H1 (cell line): ENCODE results near the gene MAPK14. TPM values are rescaled to one million over a fixed set of nuclear protein-coding genes. Genes with fewer than 3 reads are reported as not detected.

Source experiments
- CTCF ChIA-PET: fragments of 300-600 bp; sonication (Branson Sonifier 250); formaldehyde crosslinking; loops from one replicate; lab custom pipeline; 2021; ENCODE audit not compliant: partially characterized antibody; lab: Charles Lee
- POLR2A ChIA-PET: fragments of 300-600 bp; sonication (Branson Sonifier 250); formaldehyde crosslinking; loops from one replicate; lab custom pipeline; 2021; ENCODE audit warnings: inconsistent platforms; ENCODE audit not compliant: partially characterized antibody; lab: Charles Lee
- DNase-seq, 2 experiments: peaks; one replicate each; pipeline versions ENCODE4 v3.0.0 to v3.0.0-alpha.2; 2010 to 2022; ENCODE audit warnings: low spot score in 2 of 2, low read depth in 1 of 2, mixed read lengths in 1 of 2
- FAIRE-seq: peaks from 2 replicates; lab custom pipeline; 2011; peaks lifted over from hg19 to GRCh38; lab: Jason Lieb, UNC
- H2AFZ ChIP-seq: 2 replicates; pipeline ENCODE4 v1.8.1; 2012; ENCODE audit warnings: low read length, inconsistent platforms
- H2AK5ac ChIP-seq: 2 replicates; pipeline ENCODE4 v1.6.1; 2013; ENCODE audit warnings: low read depth, low read length
- H2BK120ac ChIP-seq: replicated peaks from 2 replicates; pipeline ENCODE3; 2013; ENCODE audit warnings: low read depth, low read length, inconsistent platforms
- H2BK12ac ChIP-seq: 2 replicates; pipeline ENCODE4 v1.6.1; 2013; ENCODE audit warnings: low read depth, low read length
- H2BK15ac ChIP-seq: 2 replicates; pipeline ENCODE4 v1.6.1; 2013; ENCODE audit warnings: low read length
- H2BK20ac ChIP-seq: 2 replicates; pipeline ENCODE4 v1.6.1; 2013; ENCODE audit warnings: low read length
- H2BK5ac ChIP-seq: 2 replicates; pipeline ENCODE4 v1.6.1; 2013; ENCODE audit warnings: low read depth, low read length
- H3K14ac ChIP-seq: 2 replicates; pipeline ENCODE4 v1.6.1; 2013; ENCODE audit warnings: inconsistent platforms; ENCODE audit not compliant: insufficient read length
- H3K18ac ChIP-seq: 2 replicates; pipeline ENCODE4 v1.6.1; 2013; ENCODE audit warnings: low read length; ENCODE audit errors: extremely low read depth
- H3K23ac ChIP-seq: 2 replicates; pipeline ENCODE4 v1.6.1; 2013; ENCODE audit warnings: inconsistent platforms; ENCODE audit not compliant: insufficient read length
- H3K23me2 ChIP-seq: 2 replicates; pipeline ENCODE4 v1.6.1; 2013; ENCODE audit warnings: low read depth, low read length
- H3K27ac ChIP-seq: 2 replicates; pipeline ENCODE4 v1.6.1; 2011; ENCODE audit warnings: low read depth, low read length, inconsistent platforms
- H3K27me3 ChIP-seq, 4 experiments: replicated peaks in 1 of 4; 1 replicate in 1 of 4; 2 replicates in 3 of 4; pipeline versions ENCODE4 v1.6.1 to v1.8.1; 2011 to 2013; ENCODE audit warnings: low read length in 3 of 4, mild to moderate bottlenecking in 3 of 4, inconsistent platforms in 2 of 4, mixed read lengths in 2 of 4, moderate library complexity in 1 of 4; ENCODE audit not compliant: control insufficient read depth in 3 of 4, insufficient read depth in 3 of 4; ENCODE audit errors: extremely low read depth in 1 of 4
- H3K36me3 ChIP-seq, 4 experiments: 2 replicates each; pipeline versions ENCODE4 v1.6.1 to v1.8.1; 2011 to 2013; ENCODE audit warnings: mild to moderate bottlenecking in 4 of 4, low read length in 3 of 4, moderate library complexity in 2 of 4, control low read depth in 1 of 4, inconsistent platforms in 1 of 4; ENCODE audit not compliant: insufficient read depth in 4 of 4, control insufficient read depth in 2 of 4
- H3K4ac ChIP-seq: replicated peaks from 2 replicates; pipeline ENCODE3; 2013; ENCODE audit warnings: low read length, low read depth, mixed read lengths, inconsistent platforms; ENCODE audit not compliant: insufficient read length
- H3K4me1 ChIP-seq, 4 experiments: replicated peaks in 1 of 4; 1 replicate in 1 of 4; 2 replicates in 3 of 4; pipeline versions ENCODE4 v1.6.1 to v1.8.1; 2011 to 2013; ENCODE audit warnings: low read length in 3 of 4, inconsistent platforms in 2 of 4, mixed read lengths in 1 of 4; ENCODE audit not compliant: insufficient read depth in 4 of 4, control insufficient read depth in 3 of 4
- H3K4me2 ChIP-seq, 2 experiments: 2 replicates each; pipeline versions ENCODE4 v1.6.1 to v1.8.1; 2011 to 2013; ENCODE audit warnings: low read depth in 2 of 2, low read length in 2 of 2, control low read depth in 1 of 2, inconsistent platforms in 1 of 2, mild to moderate bottlenecking in 1 of 2; ENCODE audit not compliant: insufficient read depth in 1 of 2
- H3K4me3 ChIP-seq, 4 experiments: fragments of 200-600, 300-600 bp in 1 of 4; sonication (generic), shearing (Covaris generic), sonication (Bioruptor Twin) in 1 of 4; 2 replicates each; pipeline versions ENCODE4 v1.5.1 to v1.8.1; 2011 to 2016; ENCODE audit warnings: low read length in 4 of 4, low read depth in 3 of 4, control low read depth in 2 of 4, inconsistent platforms in 2 of 4, mild to moderate bottlenecking in 2 of 4, mixed read lengths in 1 of 4, moderate library complexity in 1 of 4; ENCODE audit not compliant: insufficient read depth in 2 of 4; ENCODE audit errors: extremely low read depth in 1 of 4
- H3K56ac ChIP-seq: replicated peaks from 2 replicates; pipeline ENCODE3; 2013; ENCODE audit warnings: low read depth, mild to moderate bottlenecking, mixed read lengths, low read length, inconsistent platforms; ENCODE audit not compliant: insufficient read length
- H3K79me1 ChIP-seq: 2 replicates; pipeline ENCODE4 v1.6.1; 2013; ENCODE audit warnings: low read depth, low read length, control low read depth
- H3K79me2 ChIP-seq, 2 experiments: 2 replicates each; pipeline versions ENCODE4 v1.6.1 to v1.8.1; 2012 to 2013; ENCODE audit warnings: low read length in 2 of 2, mild to moderate bottlenecking in 2 of 2, inconsistent platforms in 1 of 2; ENCODE audit not compliant: insufficient read depth in 2 of 2, control insufficient read depth in 1 of 2
- H3K9ac ChIP-seq, 4 experiments: replicated peaks in 1 of 4; 1 replicate in 1 of 4; 2 replicates in 3 of 4; pipeline versions ENCODE4 v1.6.1 to v1.8.1; 2011 to 2013; ENCODE audit warnings: low read depth in 3 of 4, low read length in 3 of 4, control low read depth in 2 of 4, mild to moderate bottlenecking in 2 of 4, moderate library complexity in 2 of 4, inconsistent platforms in 1 of 4; ENCODE audit errors: extremely low read depth in 1 of 4
- H3K9me3 ChIP-seq, 2 experiments: 2 replicates each; pipeline versions ENCODE4 v1.6.1 to v1.8.1; 2012 to 2013; ENCODE audit warnings: mild to moderate bottlenecking in 2 of 2, moderate library complexity in 2 of 2, control low read depth in 1 of 2, inconsistent platforms in 1 of 2, low read depth in 1 of 2, low read length in 1 of 2, mixed read lengths in 1 of 2; ENCODE audit not compliant: insufficient read depth in 2 of 2
- H4K20me1 ChIP-seq, 2 experiments: replicated peaks in 1 of 2; 2 replicates each; pipeline versions ENCODE3 to v1.8.1; 2011 to 2013; ENCODE audit warnings: inconsistent platforms in 2 of 2, low read length in 2 of 2, mild to moderate bottlenecking in 1 of 2; ENCODE audit not compliant: insufficient read depth in 2 of 2, control insufficient read depth in 1 of 2
- H4K5ac ChIP-seq: 2 replicates; pipeline ENCODE4 v1.6.1; 2013; ENCODE audit warnings: low read length, low read depth, mixed read lengths, inconsistent platforms; ENCODE audit not compliant: insufficient read length
- H4K8ac ChIP-seq: 2 replicates; pipeline ENCODE4 v1.8.0; 2013; ENCODE audit warnings: mild to moderate bottlenecking, moderate library complexity, low read length, inconsistent platforms; ENCODE audit not compliant: insufficient read depth; ENCODE audit errors: extremely low read depth
- H4K91ac ChIP-seq: replicated peaks from 2 replicates; pipeline ENCODE3; 2013; ENCODE audit warnings: low read length, mixed read lengths, inconsistent platforms; ENCODE audit not compliant: insufficient read length
- CBX5 ChIP-seq: fragments of 300-800, 300-1000 bp; sonication (generic); IDR thresholded peaks from 2 replicates; pipeline ENCODE4 v1.7.1; 2016; ENCODE audit warnings: antibody characterized with exemption, low read length, low read depth
- CREB1 ChIP-seq: IDR thresholded peaks from 2 replicates; pipeline ENCODE4 v1.6.1; 2012; ENCODE audit warnings: inconsistent platforms
- JUN ChIP-seq: IDR thresholded peaks from 2 replicates; pipeline ENCODE4 v1.6.1; 2011; ENCODE audit warnings: low read depth, mild to moderate bottlenecking, improper control_type of control experiment, low read length
- KDM4A ChIP-seq: IDR thresholded peaks from one replicate; pipeline ENCODE4 v1.7.1; 2012; ENCODE audit warnings: low read depth, mild to moderate bottlenecking, moderate library complexity, low read length, inconsistent platforms; ENCODE audit not compliant: severe bottlenecking
- NANOG ChIP-seq: IDR thresholded peaks from 2 replicates; pipeline ENCODE4 v1.6.1; 2011; ENCODE audit warnings: low read length, low read depth, mild to moderate bottlenecking, inconsistent platforms; ENCODE audit not compliant: insufficient read depth, poor library complexity, severe bottlenecking
- PHF8 ChIP-seq: fragments of 200-600 bp; sonication (generic); conservative IDR thresholded peaks from 2 replicates; pipeline ENCODE4 v1.7.1; 2012; ENCODE audit warnings: low read depth, mild to moderate bottlenecking, inconsistent platforms, low read length, moderate library complexity
- SIN3A ChIP-seq, 2 experiments: IDR thresholded peaks in 1 of 2; conservative IDR thresholded peaks in 1 of 2; 2 replicates each; pipeline ENCODE4 v1.6.1; 2011 to 2012; ENCODE audit warnings: low read length in 2 of 2, improper control_type of control experiment in 1 of 2, low read depth in 1 of 2, mild to moderate bottlenecking in 1 of 2
- SP4 ChIP-seq: IDR thresholded peaks from 2 replicates; pipeline ENCODE4 v1.6.1; 2012; ENCODE audit warnings: low read length, inconsistent platforms
- TAF7 ChIP-seq: optimal IDR thresholded peaks from 2 replicates; pipeline ENCODE3; 2011; ENCODE audit warnings: low read depth, mild to moderate bottlenecking, inconsistent platforms, low read length, moderate library complexity, borderline replicate concordance
- TBP ChIP-seq: IDR thresholded peaks from 2 replicates; pipeline ENCODE4 v1.6.1; 2011; ENCODE audit warnings: low read depth, low read length, improper control_type of control experiment
- TEAD4 ChIP-seq: IDR thresholded peaks from 2 replicates; pipeline ENCODE4 v1.6.1; 2012; ENCODE audit warnings: low read depth, low read length, inconsistent platforms, mixed read lengths
- WGBS, 2 experiments: shearing (Covaris generic) in 1 of 2; methylation state at CpG; one replicate each; pipeline versions ENCODE4 v1.1.6 to v1.1.7; 2013 to 2015; ENCODE audit warnings: low lambda C conversion rate in 2 of 2, mixed read lengths in 2 of 2, inconsistent platforms in 1 of 2, low coverage in 1 of 2, missing lambda C conversion rate in 1 of 2; ENCODE audit not compliant: insufficient replicate concordance in 2 of 2, insufficient coverage in 1 of 2, insufficient read length in 1 of 2; ENCODE audit errors: extremely low coverage in 1 of 2, missing lambda C conversion rate in 1 of 2; 5-methylcytosine and 5-hydroxymethylcytosine counted together
- polyA plus RNA-seq, 7 experiments: library from polyadenylated mRNA; depleted of rRNA in 3 of 7; stranded (reverse) in 5 of 7; unstranded in 2 of 7; fragments of >200 nt in 5 of 7; fragments of 200-250 nt in 2 of 7; gene quantifications; 1 replicate in 5 of 7; 2 replicates in 1 of 7; 4 replicates in 1 of 7; pipeline versions ENCODE4 v1.2.1 to v1.2.3, GENCODE V29; 2011 to 2013; ENCODE audit warnings: missing spikeins in 2 of 7, mixed read lengths in 2 of 7
- total RNA-seq: library from RNA; stranded (reverse); fragmentation: NEBNext Ultra II Directional; extraction: Animal tissue kit (Norgen Biotek cat#: 25700); gene quantifications from 2 replicates; pipeline ENCODE4 v1.2.1, GENCODE V29; 2021

The MAPK14 gene
- total and polyA plus RNA-seq, 2 of the 8 experiments (the other 6 are each of a cell fraction or from before 2014, with no cell fraction given) = 18.1 to 39.3 TPM

GRCh38 chr6:36028088-36028876 lies 674 bp downstream of the MAPK14 start:
- peaks cover 4% of the 10 kb centered on the region for H3K79me1 ChIP-seq
- H3K23ac ChIP-seq = peak overlapping the region; percentile 1
- H3K23me2 ChIP-seq = peaks cover 15% of the 10 kb centered on the region
- H4K5ac ChIP-seq = no peak overlapping the region
- no peak overlapping the region; the same call in 1 of the 2 replicates for H2BK12ac ChIP-seq
- no peak overlapping the region for H2AFZ ChIP-seq
- DNase-seq = peak in 1 of 2 experiments; percentile 61
- H3K18ac ChIP-seq = 0 out of 2 replicates have a peak overlapping the region, but pooled peaks have one; percentile 15
- H4K8ac ChIP-seq = peak overlapping the region; percentile 93; the same call in 1 of the 2 replicates
- no peaks in the 10 kb centered on the region for H3K27me3 ChIP-seq
- no peak overlapping the region for H2BK15ac ChIP-seq
- peak overlapping the region; percentile 57 for H3K4ac ChIP-seq
- peak overlapping the region; percentile 77 to 93 for H3K4me2 ChIP-seq
- 2% methylated on average over 38 of the region's 44 CpGs; no CpG with 5 or more reads in 1 of the 2 experiments for WGBS, 2 experiments
- H4K91ac ChIP-seq = peak overlapping the region; percentile 75
- H3K9me3 ChIP-seq = no peaks in the 10 kb centered on the region
- peak overlapping the region; percentile 21 for H2BK120ac ChIP-seq
- no peak for FAIRE-seq
- H2BK5ac ChIP-seq = 0 out of 2 replicates have a peak overlapping the region, but pooled peaks have one; percentile 44
- no peaks in the 10 kb centered on the region for H3K36me3 ChIP-seq
- H3K4me3 ChIP-seq = peak overlapping the region; percentile 91 to 95 (median 93)
- no peak overlapping the region for H2AK5ac ChIP-seq
- peak overlapping the region; percentile 80 to 92 (median 86) for H3K9ac ChIP-seq
- peak overlapping the region; percentile 67; the same call in 1 of the 2 replicates for H3K27ac ChIP-seq
- POLR2A ChIA-PET = interaction anchor here (0.8 to 2.4 kb wide), 22 partner anchors 8 to 426 kb away, joined by 3 to 13 read pairs (median 4); partner anchors contain the start of genes BRPF3 and SRPK1
- peaks cover 0 to 51% of the 10 kb centered on the region in 2 experiments; a peak in 3 of 4 replicates for H3K79me2 ChIP-seq
- H2BK20ac ChIP-seq = no peak overlapping the region
- peaks cover 0 to 19% (median 13%) of the 10 kb centered on the region in 4 experiments; a peak in 5 of 7 replicates for H3K4me1 ChIP-seq
- CTCF ChIA-PET = interaction anchor here (0.7 to 6.1 kb wide), 13 partner anchors 10 to 181 kb away, joined by 3 to 57 read pairs (median 3); no protein-coding TSS in a partner anchor
- no peak overlapping the region for H3K14ac ChIP-seq
- H3K56ac ChIP-seq = peak overlapping the region; percentile 17
- H4K20me1 ChIP-seq = peaks cover 0 to 4% of the 10 kb centered on the region in 2 experiments
- no peak for TF ChIP-seq CBX5
- TF ChIP-seq PHF8 = no peak
- TF ChIP-seq TBP = no peak
- no peak for TF ChIP-seq NANOG
- TF ChIP-seq TAF7 = no peak
- TF ChIP-seq TEAD4 = no peak; the same call in 1 of the 2 replicates
- TF ChIP-seq SP4 = no peak
- TF ChIP-seq SIN3A (conservative IDR thresholded peaks at IDR 0.05 in 1 of 2, IDR thresholded peaks at IDR 0.05 in 1 of 2; ENCODE audit: low read depth in 1 of 2, low read length in 2 of 2) = peak in 1 of 2 experiments; percentile 11; a peak in 1 of 4 replicates
- TF ChIP-seq JUN = no peak
- no peak for TF ChIP-seq CREB1
- peak; percentile 14 for TF ChIP-seq KDM4A
